ENCODE data around the gene SEMA3A. TPM values are rescaled to one million over a fixed set of nuclear protein-coding genes. Genes with fewer than 3 reads are reported as not detected.

SEMA3A gene
- total RNA-seq, 4 donors from 2014 or later: 2.9 to 42.5 (median 25.7) TPM

GRCh38 chr7:84085147-84085546 lies 109.4 kb downstream of the SEMA3A start:
- TF ChIP-seq CTCF (IDR thresholded peaks at IDR 0.05; ENCODE audit: low read depth): no peak

DNA sequence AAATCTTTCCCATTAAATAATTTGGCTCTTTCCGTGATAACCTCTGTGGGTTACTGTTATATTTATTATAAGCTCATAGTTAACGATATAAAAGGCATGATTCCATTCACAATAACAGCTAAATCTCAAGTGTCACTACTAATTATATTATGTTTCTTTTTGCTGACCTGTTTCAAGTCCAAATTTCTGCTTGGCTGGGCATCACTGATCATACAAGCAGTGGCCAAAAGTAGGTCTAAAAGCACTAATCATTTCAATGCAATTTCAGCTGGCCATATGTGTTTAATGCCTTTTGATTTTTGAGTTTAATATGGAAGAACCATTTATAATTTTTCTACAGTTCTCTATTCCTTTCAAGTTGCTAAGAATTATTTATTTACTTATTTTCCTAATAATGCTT lies 110.7 kb downstream of the SEMA3A start:
- TF ChIP-seq CTCF (IDR thresholded peaks at IDR 0.05; ENCODE audit: low read depth): no peak

GRCh38 chr7:84081973-84082522 lies 112.5 kb downstream of the SEMA3A start:
- TF ChIP-seq CTCF (IDR thresholded peaks at IDR 0.05; ENCODE audit: low read depth): no peak

DNA sequence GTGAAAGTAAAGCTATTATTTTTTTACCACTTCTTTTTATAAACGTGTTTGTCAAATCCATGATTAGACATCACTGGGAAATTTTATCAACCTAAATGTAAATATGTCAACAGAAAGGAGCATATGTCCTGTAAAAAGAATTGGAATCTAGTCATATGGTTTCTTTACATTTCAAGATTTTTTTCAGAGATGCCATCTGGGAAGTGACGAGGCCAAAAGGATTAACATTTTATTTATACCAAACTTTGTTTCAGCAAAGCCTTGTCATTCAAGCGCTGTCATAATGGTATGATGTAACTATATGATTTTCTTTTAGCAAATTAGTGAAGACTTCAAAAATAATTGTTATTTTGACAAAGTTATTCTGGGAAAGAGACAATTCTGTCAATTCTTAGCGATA lies 117.3 kb downstream of the SEMA3A start:
- TF ChIP-seq CTCF (IDR thresholded peaks at IDR 0.05; ENCODE audit: low read depth): no peak

GRCh38 chr7:84076219-84076618 lies 118.4 kb downstream of the SEMA3A start:
- TF ChIP-seq CTCF (IDR thresholded peaks at IDR 0.05; ENCODE audit: low read depth): no peak

- TF ChIP-seq CTCF (IDR thresholded peaks at IDR 0.05; ENCODE audit: low read depth): no peak
Measured at GRCh38 chr7:84073186-84073875, 121.3 kb downstream of the SEMA3A start.

DNA sequence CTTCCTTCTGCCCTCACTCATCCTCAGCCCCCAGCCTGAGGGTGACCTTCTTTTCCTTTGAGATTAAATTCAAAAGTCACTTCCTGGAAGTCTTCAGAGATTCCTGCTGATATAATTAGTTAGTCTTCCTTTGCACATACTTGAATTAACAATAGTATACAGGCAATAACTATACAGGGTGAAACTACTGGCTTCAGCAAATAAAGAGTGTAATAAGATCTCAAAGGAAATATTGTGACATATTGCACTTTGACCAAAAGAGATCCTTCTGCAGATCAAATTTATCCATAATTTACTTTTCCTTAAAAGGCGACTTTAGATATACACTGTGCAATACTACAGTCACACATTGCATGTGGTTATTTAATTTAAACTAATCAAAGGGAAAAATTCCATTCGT lies 123.8 kb downstream of the SEMA3A start:
- TF ChIP-seq CTCF (IDR thresholded peaks at IDR 0.05; ENCODE audit: low read depth): no peak
